Measurements from ENCODE around the gene MAPK9.

MAPK9 gene

DNA sequence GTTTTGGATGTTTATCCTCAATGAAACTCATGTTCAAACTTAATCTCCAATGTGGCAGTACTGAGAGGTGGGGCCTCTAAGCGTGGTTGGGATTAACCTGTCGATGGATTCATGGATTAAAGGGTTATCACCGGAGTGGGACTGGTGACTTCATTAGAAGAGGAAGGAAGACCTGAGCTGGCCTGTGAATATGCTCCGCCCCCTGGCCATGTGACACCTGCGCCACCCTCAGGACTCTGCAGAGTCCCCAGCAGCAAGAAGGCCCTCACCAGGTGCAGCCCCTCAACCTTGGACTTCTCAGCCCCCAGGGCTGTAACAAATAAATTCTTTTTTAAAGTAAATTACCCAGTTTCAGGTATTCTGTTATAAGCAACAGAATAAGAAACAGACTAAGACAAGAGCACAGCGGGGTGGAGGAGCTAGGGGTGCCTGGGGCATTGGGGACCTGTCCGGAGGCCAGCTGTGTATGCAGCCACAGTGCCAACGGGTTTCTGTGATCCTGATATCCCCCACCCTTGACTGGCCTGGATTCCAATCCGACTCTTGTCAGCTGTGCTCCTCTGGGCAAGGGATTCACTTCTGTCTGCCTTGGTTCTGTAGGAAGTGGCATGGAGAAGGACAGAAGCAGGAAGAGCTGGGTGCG is 3.2 kb upstream of the MAPK9 start:
- DNase-seq (ENCODE audit: low spot score): no peak

DNA sequence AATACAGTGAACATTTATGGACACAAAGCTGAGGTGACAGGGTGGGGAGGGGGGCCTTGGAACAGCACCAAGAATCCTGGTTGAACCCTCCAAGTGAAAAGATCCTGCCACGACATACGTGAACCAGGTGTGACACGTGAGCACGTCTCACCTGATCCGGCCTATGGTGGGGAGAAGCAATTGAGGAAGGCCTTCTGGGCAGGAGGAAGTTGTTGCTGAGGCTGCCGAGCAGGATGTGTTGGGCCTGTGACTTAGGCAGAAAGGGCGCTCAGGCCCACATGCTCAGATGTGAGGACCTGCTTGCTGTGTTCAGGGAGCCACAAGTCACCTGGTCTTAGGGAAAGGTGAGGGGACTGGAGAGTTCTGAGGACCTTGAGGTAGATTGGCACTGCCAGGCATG is 2.5 kb upstream of the MAPK9 start:
- no peak for DNase-seq (ENCODE audit: low spot score)

DNA sequence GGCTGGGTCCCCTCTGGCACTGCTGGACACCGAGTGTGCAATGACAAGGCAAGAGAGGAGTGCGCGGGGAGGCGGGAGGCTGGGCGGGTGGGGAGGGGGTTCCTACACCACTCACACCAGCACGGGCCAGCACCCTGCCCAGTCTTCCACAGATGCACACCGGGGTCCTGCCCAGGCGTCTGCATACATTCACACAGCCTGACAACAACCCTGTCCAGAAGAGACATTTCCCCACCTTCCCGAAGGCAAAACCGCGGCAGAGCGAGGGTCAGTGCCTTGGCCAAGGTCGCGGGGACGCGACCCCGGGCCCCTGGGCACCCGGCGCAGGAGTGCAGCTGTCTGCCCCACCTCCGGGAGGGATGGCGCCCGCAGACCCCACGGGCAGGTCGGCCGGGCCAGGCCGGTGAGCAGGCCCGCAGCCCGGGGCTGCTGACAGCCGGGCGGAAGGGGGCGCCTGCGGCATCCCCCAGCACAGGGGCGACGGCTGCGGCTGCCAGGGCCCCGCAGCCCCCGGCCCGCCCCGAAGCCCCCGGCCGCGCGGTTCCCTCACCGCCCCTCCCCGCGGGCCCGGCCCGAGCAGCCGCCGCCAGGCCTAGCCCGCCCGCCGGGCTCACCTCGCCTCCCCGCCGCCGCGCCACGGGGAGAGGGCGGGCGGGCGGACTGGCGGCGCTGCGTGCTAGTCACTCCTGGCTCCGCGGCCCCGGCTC is 496 bp downstream of the MAPK9 start:
- peak; percentile 10 for DNase-seq (ENCODE audit: low spot score)

DNA sequence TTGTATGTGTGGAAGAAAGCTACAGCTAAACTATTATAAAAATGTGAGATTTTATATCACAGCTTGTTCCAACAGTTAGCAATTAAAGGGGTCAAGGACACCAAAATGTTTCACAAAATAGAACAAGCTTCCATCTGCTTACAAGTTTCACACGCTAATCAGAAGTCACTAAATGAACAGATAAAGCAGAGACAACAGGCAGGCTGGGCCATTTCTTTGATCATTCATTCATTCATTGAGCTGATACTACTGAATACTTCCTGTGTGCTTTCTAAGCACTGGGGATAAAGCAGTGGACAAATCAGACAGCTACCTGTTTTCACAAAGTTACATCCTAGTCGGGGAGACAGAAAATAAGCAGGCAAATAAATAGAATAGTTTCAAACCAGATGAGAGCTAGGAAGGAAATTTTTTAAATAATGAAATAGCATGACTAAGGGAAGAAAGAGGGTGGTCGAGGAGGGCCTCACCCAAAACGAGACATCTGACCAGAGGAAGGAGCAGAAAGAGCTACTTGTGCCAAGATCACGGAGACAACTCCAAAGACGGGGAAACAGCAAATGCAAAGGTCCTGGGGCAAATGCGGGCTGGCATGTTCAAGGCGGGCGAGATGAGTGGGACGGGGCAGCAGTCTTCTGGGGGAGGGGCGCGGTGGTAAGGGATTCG is 1.2 kb downstream of the MAPK9 start:
- no peak for DNase-seq (ENCODE audit: low spot score)

DNA sequence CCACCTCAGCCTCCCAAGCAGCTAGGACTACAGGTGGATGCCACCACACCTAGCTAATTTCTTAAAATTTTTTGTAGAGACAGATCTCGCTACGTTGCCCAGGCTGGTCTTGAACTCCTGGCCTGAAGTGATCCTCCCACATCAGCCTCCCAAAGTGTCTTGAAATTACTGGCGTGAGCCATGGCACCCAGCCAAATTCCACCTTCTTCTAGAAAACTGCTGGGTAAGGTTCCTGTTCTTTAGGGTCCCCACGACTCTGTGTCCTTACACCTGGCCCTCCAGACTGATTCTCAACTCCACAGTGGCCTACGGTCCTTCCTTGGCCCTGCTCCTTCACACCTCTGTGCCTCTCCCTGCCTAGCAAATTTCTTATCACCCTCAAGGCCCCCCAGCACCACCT is 1.9 kb downstream of the MAPK9 start:
- DNase-seq (ENCODE audit: low spot score): no peak

DNA sequence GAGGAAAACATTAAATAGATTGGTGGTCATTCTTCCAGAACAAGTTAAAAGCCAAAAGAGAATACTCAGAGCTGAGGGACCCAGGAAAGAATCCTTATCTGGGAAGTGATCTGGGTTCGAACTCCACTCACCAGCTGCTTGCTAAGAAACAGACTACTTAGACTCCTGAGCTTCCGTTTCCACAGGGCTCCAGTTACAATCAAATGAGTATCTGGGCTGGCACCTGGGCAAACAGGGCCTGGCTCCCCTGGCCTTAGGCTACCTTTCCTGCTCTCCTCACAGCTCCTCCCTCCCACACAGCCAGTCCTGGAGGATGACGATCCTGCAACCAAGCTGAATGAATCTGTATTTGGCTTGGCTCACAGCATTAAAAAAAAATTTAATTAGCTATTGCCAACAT is 2.5 kb downstream of the MAPK9 start:
- DNase-seq (ENCODE audit: low spot score): no peak

DNA sequence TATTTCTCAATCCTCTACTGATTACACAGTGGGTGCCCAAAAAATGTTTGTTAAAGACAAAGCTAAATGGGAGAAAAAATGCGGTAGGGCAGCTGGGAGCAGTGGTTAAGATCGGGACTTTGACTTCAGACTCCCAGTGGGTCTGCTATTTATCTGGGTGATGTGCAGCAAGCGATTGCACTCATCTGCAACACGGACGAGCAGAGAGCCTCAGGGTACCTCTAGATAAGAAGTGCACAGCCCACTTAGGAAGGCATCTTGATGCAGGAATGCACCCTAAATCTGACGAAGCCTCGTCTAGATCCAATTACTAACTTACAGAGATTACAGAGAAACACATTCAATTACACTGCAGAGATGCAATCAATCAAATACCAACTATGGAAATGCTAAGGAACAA is 4.0 kb downstream of the MAPK9 start:
- no peak for DNase-seq (ENCODE audit: low spot score)

DNA sequence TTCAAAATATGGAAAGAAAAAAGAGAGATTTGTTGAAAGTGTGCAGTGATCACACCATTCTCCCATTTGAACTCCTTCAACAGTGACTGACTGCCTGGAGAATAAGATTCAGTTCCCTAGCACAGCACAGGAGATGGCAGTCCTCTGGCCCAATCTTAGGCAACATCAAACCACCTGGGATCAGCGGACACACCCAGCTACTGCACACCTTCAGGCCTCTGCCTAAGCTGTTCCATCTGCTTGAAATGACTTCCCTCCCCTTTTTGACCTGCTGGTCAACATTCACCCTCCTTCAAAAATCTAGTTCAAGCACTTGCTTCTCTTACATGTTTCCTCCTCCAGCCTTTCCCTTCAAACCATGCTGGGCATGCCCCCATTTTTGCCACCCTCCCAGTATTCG is 4.5 kb downstream of the MAPK9 start:
- DNase-seq (ENCODE audit: low spot score): no peak

DNA sequence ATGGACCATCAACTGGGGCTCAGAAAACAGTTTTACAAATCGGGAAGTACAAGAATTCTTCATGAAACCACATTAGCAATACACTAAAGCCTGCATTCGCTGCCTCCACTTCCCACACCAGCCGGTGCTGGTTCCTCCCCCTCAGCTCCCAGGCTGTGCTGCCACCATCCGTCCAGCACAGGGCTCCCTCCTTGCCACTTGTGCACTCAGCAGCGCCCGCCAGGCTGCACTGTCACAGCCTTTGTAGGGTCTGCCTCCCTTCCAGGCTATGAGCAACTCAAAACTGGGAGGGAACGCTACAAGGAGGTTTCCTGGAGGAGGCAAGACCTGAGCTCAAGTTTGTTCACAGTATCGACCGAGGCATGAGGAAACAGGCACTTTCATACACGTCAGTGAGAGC is 7.7 kb downstream of the MAPK9 start:
- DNase-seq (ENCODE audit: low spot score): no peak

DNA sequence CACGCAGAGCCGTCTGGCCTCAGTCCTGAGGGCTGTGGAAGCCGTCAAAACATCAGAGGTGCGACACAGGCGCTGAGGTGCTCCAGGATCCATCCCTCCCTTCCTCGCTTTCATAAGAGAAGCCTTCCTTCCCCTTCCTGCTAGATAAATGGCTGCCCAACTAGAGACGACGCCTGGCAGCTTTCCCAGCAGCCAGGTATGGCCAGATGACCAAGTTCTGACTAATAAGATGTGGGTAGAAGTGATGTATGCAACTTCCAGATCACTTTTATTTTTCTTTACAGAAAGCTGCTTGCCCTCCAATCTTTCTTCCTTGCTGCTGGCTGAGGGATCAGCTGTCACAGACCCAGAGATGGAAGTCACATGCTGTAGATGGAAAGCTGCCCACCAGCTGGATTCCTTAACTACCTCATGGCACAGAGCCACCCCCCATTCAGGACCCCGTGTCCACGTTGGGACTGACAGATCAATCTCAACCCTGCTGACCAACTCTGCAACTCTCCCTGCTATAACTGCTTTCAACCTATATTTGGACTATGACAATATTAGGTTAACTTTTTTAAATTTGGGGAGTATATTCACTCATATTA is 8.8 kb downstream of the MAPK9 start:
- no peak for DNase-seq (ENCODE audit: low spot score)

DNA sequence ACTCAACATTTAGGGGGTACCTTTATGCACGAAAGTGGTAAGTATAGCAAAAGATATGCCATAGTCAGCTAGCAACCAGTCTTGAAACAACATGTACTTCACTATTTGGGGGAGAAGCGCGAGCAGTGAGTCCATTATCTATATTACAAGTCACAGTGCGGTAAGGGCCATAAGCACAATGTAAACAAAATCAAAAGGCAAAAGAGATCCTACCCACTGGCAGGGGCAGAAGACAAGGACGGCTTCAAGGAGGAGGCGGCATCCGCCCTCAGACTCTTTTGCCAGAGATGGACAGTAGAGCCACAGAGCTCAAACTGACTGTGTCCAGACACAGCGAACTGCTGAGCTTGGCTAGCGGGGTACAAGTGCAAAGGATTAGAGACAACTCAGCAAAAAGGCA is 9.6 kb downstream of the MAPK9 start:
- DNase-seq (ENCODE audit: low spot score): no peak

DNA sequence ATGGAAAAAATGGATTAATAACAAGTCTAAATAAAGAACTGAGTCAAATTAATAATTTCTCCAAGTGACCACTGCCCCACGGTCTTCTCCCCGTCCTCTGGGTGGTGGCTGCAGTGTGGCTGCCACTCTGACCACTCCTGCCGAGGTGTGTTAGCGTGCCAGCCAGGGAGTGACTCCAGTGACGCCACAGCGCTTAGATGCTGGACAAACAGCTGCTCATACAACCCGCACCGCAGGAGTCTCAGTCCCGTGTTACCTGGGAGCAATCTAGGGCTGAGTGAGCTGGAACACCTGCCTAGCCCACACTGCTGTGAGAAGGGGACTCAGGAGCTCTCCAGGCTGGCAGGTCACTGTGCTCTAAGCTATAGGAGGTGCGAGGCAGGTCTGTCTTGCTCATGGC is 10.2 kb downstream of the MAPK9 start:
- no peak for DNase-seq (ENCODE audit: low spot score)

DNA sequence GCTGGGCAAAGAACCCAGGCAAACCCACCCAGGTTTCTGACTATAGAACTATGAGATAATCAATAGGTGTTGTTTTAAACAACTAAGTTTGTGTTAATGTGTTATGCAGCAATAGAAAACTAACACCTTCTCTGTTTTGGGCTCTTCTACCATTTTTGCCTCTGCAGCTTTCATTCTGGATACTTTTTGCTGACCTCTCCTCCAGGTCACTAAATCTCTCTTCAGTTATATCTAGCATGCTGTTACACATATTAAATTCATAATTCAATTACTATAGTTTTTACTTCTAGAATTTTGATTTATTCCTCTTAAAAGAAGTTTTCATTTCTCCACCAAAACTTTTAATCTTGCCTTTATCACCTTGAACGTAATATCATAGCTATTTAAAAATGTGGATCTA is 17.2 kb downstream of the MAPK9 start:
- DNase-seq (ENCODE audit: low spot score): no peak

DNA sequence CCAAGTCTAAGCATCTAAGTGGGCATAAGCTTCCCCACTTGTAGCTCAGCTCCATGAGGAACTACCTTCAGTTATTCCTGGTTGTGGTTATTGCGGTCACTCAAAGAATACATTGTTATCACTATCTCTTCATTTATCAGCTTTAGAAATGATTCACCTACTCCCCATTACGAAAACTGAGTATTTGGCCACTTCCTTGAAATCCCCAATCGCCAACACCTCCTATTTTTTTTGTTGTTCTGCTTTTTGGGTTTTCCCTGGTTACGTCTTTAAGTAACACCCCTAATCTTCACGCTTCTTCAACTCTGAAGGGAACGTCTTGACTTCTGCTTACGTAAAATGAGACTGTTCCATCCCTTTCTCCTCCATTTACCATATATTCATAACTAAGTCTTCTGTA is 20.7 kb downstream of the MAPK9 start:
- DNase-seq (ENCODE audit: low spot score): no peak

DNA sequence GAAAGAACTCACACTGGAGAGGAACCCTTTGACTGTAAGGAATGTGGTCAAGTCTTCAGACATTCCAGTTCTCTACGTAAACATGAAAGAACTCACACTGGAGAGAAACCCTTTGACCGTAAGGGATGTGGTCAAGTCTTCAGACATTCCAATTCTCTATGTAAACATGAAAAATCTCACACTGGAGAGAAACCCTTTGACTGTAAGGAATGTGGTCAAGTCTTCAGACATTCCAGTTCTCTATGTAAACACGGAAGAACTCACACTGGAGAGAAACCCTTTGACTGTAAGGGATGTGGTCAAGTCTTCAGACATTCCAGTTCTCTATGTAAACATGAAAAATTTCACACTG is 32.6 kb downstream of the MAPK9 start:
- DNase-seq (ENCODE audit: low spot score): no peak

DNA sequence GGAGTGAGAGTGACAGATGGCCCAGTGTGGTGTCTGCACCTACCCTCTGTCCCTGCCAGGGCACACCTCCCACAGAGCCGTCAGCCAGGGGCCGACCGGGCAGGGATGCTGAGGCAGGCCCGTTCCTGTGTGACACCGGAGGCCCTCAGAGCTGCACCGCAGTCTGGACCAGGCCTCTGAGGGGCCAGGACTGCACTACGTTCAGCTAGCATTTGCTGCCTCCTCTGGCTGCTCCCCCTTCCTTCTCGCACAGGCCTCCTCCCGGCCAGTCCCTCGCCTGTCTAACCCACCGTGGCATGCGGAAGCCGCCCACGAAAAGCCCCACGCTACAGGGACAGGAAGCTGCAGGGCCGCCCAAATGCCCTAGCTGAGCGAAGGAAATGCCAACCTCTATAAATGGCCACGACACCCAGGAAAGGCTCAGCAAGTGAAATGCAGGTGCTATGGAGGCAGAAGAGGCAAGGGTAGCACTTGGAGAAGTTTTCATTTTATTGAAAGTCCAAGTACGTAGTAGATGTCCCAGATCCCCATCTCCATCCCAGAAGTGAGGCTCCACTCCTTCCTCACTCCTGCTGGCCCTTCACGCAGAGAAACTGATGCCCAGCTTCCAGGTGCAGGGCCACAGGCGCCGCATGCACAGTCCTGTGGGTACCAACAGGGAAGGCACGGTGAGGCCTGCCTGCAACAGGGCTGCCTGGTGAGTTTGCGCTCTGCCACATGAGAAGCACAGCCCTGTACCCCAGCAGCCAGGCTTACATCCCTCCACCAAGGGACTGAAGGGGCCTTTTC is 38.7 kb downstream of the MAPK9 start:
- DNase-seq (ENCODE audit: low spot score): no peak

DNA sequence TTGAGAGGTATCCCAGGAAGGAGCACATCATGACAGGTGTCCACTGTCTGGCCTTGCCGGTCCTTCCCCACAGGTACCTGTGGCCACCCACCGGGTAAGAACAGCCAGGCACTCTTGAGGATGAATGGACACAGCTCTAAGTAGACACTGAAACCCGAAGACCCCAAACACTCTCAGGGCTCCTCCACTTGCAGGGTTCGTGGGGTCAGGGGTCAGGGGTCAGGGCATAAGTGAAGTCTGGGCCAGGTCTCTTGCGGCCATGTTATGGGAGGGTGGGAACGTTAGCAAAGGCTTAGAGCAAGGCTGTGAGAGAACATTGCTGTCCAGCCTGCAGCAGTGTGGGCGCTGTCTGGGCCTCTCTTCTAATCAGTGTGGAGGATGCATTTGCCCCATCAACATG is 40.0 kb downstream of the MAPK9 start:
- DNase-seq (ENCODE audit: low spot score): no peak

DNA sequence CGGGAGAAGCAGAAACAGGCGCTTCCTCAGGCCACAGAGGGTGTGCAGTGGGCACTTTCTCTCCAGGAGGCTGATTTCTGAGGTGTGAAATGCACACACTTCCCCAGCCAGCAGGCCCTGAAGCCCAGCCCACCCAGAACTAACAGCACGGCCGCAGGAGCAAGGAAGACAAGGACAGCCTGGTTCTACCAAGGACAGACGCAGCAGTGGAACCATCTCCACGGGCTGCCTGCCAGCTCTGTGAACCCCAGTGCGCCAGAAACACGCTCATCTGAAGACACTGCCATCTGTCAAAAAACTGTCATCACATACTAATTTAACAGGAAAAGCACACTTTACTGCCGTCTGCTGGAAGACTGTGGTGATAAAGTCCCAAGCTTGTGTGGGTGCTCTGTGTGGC is 40.7 kb downstream of the MAPK9 start:
- no peak for DNase-seq (ENCODE audit: low spot score)

DNA sequence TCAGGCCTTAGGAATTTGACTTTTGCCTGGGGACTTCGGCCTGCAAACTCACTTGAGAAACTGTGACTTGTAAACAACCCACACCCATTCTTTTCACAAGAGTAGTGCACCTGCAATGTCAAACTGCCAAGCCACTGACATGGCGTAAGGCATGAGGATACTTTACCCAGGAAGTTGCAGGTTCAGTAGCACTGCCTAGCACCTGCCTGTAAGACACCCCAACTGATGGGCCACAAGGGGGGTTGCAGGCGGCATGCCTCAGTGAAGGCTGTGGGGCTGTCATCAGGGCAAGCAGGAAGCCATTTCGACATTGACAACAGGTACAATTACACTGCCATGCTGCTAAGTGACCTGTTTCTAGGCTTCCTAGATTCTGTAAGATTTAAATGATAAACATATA is 41.6 kb downstream of the MAPK9 start:
- DNase-seq (ENCODE audit: low spot score): no peak

DNA sequence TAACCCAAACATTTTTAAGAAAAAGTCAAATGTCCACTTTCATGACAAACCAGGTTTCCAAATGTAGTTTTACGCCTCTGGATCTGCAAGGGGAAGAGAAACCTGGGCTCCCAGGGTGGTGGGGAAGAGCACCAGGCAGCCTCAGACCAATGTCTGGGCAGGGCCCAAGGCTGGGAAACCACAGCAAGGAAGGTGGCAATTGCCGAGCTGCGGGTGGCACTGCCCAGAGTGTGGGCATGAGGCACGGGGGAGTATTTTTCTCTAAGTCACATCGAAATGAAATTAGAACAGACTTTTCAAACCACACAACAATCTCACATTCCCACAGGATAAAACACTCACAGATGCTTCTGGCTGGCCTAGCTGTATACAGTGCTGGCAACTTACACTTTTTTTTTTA is 50.3 kb downstream of the MAPK9 start:
- no peak for DNase-seq (ENCODE audit: low spot score)

DNA sequence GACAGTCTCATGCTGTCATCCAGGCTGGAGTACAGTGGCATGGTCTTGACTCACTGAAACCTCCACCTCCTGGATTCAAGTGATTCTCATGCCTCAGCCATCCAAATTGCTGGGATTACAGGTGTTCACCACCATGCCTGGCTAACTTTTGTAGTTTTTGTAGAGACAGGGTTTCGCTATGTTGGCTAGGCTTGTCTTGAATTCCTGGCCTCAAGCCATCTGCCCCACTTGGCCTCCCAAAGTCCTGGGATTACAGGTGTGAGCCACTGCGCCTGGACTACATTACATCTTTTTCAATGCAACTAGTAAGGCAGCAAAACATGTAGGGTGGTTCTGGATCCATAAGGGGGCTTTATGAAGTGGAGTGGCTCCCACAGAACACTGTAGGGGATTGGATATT is 53.3 kb downstream of the MAPK9 start:
- DNase-seq (ENCODE audit: low spot score): no peak

DNA sequence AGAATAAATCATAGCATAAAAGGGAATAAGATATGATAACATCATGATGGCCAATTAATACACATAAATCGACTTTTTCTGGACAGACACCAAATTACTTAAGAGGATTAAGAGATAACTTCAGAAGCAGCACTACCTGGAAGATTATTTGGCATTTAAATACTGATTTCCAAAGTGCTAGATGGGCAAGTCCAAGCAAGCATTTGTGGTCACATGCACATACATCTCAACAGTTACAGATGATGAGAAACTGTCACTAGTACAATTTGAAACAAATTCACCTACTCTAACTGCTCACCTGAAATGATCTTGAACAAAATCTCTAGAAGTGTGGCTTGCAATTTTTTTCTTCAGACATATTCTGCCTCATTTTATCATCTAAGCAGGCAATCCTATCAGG is 56.0 kb downstream of the MAPK9 start:
- DNase-seq (ENCODE audit: low spot score): no peak

DNA sequence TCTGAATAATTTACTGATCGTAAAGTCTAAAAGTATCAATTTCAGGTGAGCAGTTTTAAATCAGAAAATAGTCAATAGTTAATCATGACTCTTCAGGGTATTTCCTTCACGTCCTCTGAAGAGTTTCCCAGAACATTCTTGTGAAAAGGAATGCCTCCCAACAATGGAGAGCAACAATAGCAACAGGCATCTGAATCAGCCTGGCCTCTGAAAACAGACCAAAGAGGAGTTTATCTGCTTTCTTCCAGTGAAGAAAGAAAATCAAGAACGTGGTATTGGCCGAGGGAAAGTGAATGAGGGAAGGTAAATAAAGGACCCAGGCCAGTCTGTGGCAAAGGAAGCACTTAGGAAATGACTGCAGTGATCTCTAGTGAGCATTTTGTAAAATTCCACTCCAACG is 56.8 kb downstream of the MAPK9 start:
- no peak for DNase-seq (ENCODE audit: low spot score)

Data from kidney capillary endothelial cell (primary cell).